Body of pancreas (tissue), 4 donors: ENCODE data around the gene LNPEP. TPM values are rescaled to one million over a fixed set of nuclear protein-coding genes. Genes with fewer than 3 reads are reported as not detected.
A peak's percentile ranks its signal among the peaks of the same experiment; 100 is the strongest.

Source experiments
- ATAC-seq: fragments of 150-250 bp; one replicate; pipeline ENCODE4 v1.9.1; 2016
- DNase-seq, 4 donors: peaks; one replicate each; pipeline ENCODE4 v3.0.0-alpha.2; 2019
- H3K27ac ChIP-seq, 4 donors: fragments of 200-600 bp; sonication (generic); 1 replicate in 3 of 4; 2 replicates in 1 of 4; pipeline versions ENCODE4 v1.5.1 to v1.6.1; 2016 to 2019; ENCODE audit warnings: mild to moderate bottlenecking in 1 of 4, mixed read lengths in 1 of 4, moderate library complexity in 1 of 4
- H3K27me3 ChIP-seq, 2 donors: fragments of 200-600 bp; sonication (generic); one replicate each; pipeline ENCODE4 v1.6.0; 2016; ENCODE audit warnings: mild to moderate bottlenecking in 1 of 2
- H3K36me3 ChIP-seq, 2 donors: fragments of 200-600 bp; sonication (generic); replicated peaks in 1 of 2; 2 replicates each; pipeline ENCODE4 v1.5.1; 2016; ENCODE audit warnings: low read depth in 2 of 2; ENCODE audit not compliant: insufficient read depth in 1 of 2
- H3K4me1 ChIP-seq: fragments of 200-600 bp; sonication (generic); one replicate; pipeline ENCODE4 v1.6.0; 2016
- H3K4me3 ChIP-seq, 2 donors: fragments of 200-600 bp; sonication (generic); 1 replicate in 1 of 2; 2 replicates in 1 of 2; pipeline ENCODE4 v1.5.1; 2016 to 2019
- H3K9me3 ChIP-seq, 3 donors: fragments of 200-600 bp; sonication (generic); 1 replicate in 2 of 3; 2 replicates in 1 of 3; pipeline ENCODE4 v1.5.1; 2016
- POLR2A ChIP-seq, 3 donors: fragments of 450-650 bp; IDR thresholded peaks; one replicate each; pipeline ENCODE4 v1.6.1; 2016; ENCODE audit warnings: antibody characterized with exemption in 3 of 3, mild to moderate bottlenecking in 2 of 3
- WGBS, 2 donors: methylation state at CpG; one replicate each; pipeline ENCODE4 v1.1.5; 2017; 5-methylcytosine and 5-hydroxymethylcytosine counted together
- intact Hi-C: fragments of 100-400 bp; cut with DNase I; formaldehyde crosslinking; loops from one replicate; pipeline ENCODE4 v1.15.1; 2023
- total RNA-seq, 2 donors: library from RNA; depleted of rRNA; stranded (reverse); fragments of >200 nt; gene quantifications; one replicate each; pipeline ENCODE4 v1.1.0, GENCODE V29; 2016
- TF ChIP-seq, protein P1 (sequence below), 7 experiments: fragments of 450-650 bp in 4 of 7; fragments of 200-600 bp in 3 of 7; sonication (generic) in 3 of 7; IDR thresholded peaks; one replicate each; pipeline ENCODE4 v1.5.1; 2016 to 2019; ENCODE audit warnings: antibody characterized with exemption in 7 of 7

Gene LNPEP
- total RNA-seq, 2 donors from 2014 or later = 16.8 to 22.1 TPM

DNA sequence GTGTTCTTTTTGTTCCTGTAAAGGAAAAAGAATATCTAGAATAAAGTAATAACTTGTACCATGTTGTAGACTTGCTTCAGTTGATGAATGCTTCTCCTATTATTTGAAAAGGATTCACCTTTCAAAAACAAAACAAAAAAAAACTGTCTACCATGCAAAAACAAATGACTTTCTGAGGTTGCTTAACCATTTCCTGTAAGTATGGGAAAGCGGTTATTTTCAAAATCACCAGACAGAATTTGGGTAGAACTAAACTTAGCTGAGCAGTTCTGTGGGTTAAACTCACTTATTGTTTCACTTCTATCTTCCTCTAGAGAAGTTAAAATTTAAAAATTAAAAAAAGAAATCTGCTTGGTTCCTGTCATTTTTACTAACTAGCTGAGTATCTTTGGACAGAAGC, 25.2 kb downstream of the LNPEP start:
- H3K36me3 ChIP-seq = no peaks in the 10 kb centered on the region
- WGBS, 2 donors = 72 to 87% methylated on average over 1 of the region's 1 CpG
- no peak overlapping the region for H3K27ac ChIP-seq
- H3K27me3 ChIP-seq = no peaks in the 10 kb centered on the region
- no peak overlapping the region for H3K4me3 ChIP-seq
- TF ChIP-seq POLR2A (IDR thresholded peaks at IDR 0.05) = no peak
- TF ChIP-seq, protein P1, sequence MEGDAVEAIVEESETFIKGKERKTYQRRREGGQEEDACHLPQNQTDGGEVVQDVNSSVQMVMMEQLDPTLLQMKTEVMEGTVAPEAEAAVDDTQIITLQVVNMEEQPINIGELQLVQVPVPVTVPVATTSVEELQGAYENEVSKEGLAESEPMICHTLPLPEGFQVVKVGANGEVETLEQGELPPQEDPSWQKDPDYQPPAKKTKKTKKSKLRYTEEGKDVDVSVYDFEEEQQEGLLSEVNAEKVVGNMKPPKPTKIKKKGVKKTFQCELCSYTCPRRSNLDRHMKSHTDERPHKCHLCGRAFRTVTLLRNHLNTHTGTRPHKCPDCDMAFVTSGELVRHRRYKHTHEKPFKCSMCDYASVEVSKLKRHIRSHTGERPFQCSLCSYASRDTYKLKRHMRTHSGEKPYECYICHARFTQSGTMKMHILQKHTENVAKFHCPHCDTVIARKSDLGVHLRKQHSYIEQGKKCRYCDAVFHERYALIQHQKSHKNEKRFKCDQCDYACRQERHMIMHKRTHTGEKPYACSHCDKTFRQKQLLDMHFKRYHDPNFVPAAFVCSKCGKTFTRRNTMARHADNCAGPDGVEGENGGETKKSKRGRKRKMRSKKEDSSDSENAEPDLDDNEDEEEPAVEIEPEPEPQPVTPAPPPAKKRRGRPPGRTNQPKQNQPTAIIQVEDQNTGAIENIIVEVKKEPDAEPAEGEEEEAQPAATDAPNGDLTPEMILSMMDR (IDR thresholded peaks at IDR 0.05) = no peak
- ATAC-seq (no peak), DNase-seq (no peak)
- no peaks in the 10 kb centered on the region for H3K9me3 ChIP-seq
- peaks cover 4% of the 10 kb centered on the region for H3K4me1 ChIP-seq
- intact Hi-C loops = no loop called here

DNA sequence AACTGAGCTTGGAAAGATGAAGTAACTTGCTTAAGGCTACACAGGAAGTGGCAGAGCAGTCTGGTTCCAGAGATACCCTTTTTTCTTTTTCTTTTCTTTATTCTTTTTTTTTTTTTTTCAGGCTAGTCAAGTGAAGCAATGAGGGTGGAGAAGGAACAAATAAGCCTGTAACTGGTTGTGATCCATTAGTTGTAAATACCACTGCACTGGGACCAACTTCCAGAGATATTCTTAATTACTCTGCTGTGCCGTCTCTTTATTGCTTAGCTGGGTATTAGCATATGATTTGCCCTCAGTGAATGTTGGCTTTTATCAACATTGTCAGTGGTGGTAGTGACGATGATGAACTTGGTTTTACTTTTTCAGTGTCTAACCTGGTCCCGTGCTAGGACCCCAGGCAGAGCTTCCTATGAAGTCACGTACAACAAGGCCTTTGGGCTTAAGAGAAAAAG, 26.7 kb downstream of the LNPEP start:
- Histone ChIP-seq H3K4me3 (no peak overlapping the region), H3K36me3 (no peaks in the 10 kb centered on the region), H3K9me3 (no peaks in the 10 kb centered on the region), H3K27ac (no peak overlapping the region), H3K4me1 (peaks cover 6% of the 10 kb centered on the region), H3K27me3 (no peaks in the 10 kb centered on the region)
- TF ChIP-seq, protein P1 (IDR thresholded peaks at IDR 0.05) = no peak
- TF ChIP-seq POLR2A (IDR thresholded peaks at IDR 0.05) = no peak
- 86 to 92% methylated on average over 4 of the region's 4 CpGs for WGBS, 2 donors
- intact Hi-C loops = no loop called here
- no peak for DNase-seq
- no peak for ATAC-seq

DNA sequence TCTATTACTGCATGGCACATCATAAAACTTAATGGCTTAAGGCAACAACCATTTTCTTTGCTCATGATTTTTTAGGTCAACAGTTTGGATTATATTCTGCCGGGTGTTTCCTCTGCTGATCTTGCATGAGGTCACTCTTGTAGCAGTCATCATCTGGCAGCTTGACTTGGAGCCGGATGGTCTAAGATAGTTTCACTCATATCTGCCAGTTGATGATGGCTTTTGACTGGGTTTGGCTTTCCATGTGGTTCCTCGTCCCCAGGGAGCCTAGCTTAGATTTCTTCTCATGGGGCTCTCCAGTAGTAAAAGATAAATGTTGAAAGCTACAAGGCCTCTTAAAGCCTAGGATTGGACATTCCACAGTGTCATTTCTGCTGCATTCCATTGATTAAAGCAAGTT, 27.4 kb downstream of the LNPEP start:
- Histone ChIP-seq H3K4me3 (no peak overlapping the region), H3K36me3 (no peaks in the 10 kb centered on the region), H3K27me3 (no peaks in the 10 kb centered on the region), H3K4me1 (peaks cover 13% of the 10 kb centered on the region), H3K27ac (peak overlapping the region in 1 of 4 donors; percentile 23), H3K9me3 (no peaks in the 10 kb centered on the region)
- TF ChIP-seq, protein P1 (IDR thresholded peaks at IDR 0.05) = no peak
- no peak for TF ChIP-seq POLR2A (IDR thresholded peaks at IDR 0.05)
- DNase-seq = peak in 3 of 4 donors; percentile 10 to 54 (median 29)
- intact Hi-C loops = no loop called here
- ATAC-seq = peak; percentile 45
- WGBS, 2 donors = 52 to 63% methylated on average over 3 of the region's 3 CpGs

DNA sequence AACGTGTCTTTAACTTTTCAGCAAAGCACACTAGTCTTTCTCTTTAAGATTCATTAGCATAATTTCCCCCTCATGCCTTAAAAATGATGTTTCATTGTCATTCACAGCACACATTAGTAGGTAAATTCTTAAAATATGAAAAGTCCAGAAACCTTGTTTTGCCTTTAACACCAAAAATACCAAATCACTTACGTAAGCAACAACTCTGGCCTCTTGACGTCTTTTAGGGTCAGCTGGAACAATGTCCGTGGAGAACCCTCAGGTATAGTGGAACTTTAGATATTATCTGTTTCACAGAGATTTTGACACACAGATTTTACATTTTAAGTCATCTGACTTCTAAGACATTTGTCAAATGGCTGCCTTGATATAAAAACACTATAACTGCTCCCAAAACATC, 30.9 kb downstream of the LNPEP start:
- H3K27me3 ChIP-seq = no peaks in the 10 kb centered on the region
- peaks cover 24% of the 10 kb centered on the region for H3K4me1 ChIP-seq
- no peak for TF ChIP-seq POLR2A (IDR thresholded peaks at IDR 0.05)
- TF ChIP-seq, protein P1 (IDR thresholded peaks at IDR 0.05) = no peak
- ATAC-seq = no peak
- no peak overlapping the region for H3K27ac ChIP-seq
- H3K36me3 ChIP-seq = no peaks in the 10 kb centered on the region
- no peaks in the 10 kb centered on the region for H3K9me3 ChIP-seq
- DNase-seq = no peak
- intact Hi-C loops = no loop called here
- whole genome bisulfite sequencing, 2 donors = 89 to 92% methylated on average over 4 of the region's 4 CpGs
- H3K4me3 ChIP-seq = no peak overlapping the region

DNA sequence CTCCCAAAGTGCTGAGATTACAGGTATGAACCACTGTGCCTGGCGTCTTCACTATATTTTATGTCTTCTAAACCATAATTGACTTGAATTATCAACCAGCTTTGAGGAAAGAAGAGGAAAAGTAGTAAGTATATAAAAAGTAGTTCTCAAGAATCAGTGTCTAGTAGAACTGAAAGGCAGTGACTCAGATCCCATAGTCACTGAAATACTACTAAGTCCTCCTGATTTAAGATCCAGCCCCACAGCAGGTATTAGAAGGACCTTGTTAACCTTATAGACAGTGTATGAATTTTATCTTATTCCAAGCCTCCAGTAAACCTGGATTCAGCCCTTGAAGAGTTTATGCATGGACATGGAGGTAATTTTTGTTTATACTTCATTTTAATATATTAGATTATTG, 31.5 kb downstream of the LNPEP start:
- intact Hi-C loops = no loop called here
- TF ChIP-seq, protein P1 (IDR thresholded peaks at IDR 0.05) = no peak
- no peak for TF ChIP-seq POLR2A (IDR thresholded peaks at IDR 0.05)
- no peaks in the 10 kb centered on the region for H3K27me3 ChIP-seq
- H3K4me1 ChIP-seq = peaks cover 24% of the 10 kb centered on the region
- no peaks in the 10 kb centered on the region for H3K9me3 ChIP-seq
- no peaks in the 10 kb centered on the region for H3K36me3 ChIP-seq
- DNase-seq (no peak), ATAC-seq (no peak)
- WGBS, 2 donors = 67 to 78% methylated on average over 1 of the region's 1 CpG
- no peak overlapping the region for H3K4me3 ChIP-seq
- no peak overlapping the region for H3K27ac ChIP-seq
